ENCODE measurements around the gene SLC25A39.

- TF ChIP-seq, protein P1, sequence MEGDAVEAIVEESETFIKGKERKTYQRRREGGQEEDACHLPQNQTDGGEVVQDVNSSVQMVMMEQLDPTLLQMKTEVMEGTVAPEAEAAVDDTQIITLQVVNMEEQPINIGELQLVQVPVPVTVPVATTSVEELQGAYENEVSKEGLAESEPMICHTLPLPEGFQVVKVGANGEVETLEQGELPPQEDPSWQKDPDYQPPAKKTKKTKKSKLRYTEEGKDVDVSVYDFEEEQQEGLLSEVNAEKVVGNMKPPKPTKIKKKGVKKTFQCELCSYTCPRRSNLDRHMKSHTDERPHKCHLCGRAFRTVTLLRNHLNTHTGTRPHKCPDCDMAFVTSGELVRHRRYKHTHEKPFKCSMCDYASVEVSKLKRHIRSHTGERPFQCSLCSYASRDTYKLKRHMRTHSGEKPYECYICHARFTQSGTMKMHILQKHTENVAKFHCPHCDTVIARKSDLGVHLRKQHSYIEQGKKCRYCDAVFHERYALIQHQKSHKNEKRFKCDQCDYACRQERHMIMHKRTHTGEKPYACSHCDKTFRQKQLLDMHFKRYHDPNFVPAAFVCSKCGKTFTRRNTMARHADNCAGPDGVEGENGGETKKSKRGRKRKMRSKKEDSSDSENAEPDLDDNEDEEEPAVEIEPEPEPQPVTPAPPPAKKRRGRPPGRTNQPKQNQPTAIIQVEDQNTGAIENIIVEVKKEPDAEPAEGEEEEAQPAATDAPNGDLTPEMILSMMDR (IDR thresholded peaks at IDR 0.05): peak; percentile 11
- no peak for TF ChIP-seq EZH2 (IDR thresholded peaks at IDR 0.05)
These were observed 16.3 kb downstream of the SLC25A39 start, which contains the start of gene RUNDC3A for GRCh38 chr17:44308320-44308818.

Data from neural progenitor cell (in vitro differentiated cells).